Stimulated activated CD8-positive, alpha-beta memory T cell treated with anti-CD3 and anti-CD28 coated beads, Interleukin-12 subunit alpha, Interleukin-12 subunit beta, amount 100 ng/mL, for 1 hour (primary cell): Measurements from ENCODE around the gene HSPB1.
"Not testable (repeated sequence)": the region's sequence is repeated elsewhere in the genome, so short reads cannot be mapped to it uniquely, and the experiment has no call there.

Experiments used
- DNase-seq: peaks from one replicate; pipeline ENCODE4 v3.0.0-alpha.2; 2020; ENCODE audit warnings: low read depth

HSPB1 gene

DNA sequence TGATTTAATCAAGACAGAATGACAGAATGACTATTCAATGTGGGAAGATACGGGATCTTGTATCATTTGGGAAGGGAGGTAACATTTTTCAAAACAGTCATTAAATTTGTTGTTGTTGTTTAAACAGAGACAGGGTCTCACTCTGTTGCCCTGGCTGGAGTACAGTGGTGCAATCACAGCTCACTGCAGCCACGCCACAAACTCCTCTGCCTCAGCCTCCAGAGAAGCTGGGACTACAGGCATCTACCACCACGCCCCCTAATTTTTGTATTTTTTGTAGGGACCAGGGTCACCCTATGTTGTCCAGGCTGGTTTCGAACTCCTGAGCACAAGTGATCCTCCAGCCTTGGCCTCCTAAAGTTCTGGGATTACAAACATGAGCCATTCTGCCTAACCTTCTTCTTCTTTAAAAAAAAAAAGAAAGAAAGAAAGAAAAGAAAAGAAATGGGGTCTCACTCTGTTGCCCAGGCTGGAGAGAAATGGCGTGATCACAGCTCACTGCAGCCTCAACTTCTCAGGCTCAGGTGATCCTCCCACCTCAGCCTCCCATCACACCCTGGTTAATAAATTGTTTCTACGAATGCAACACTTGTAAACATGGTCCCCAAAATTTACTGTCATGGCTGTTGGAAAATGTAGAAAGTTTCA, 32.0 kb downstream of the HSPB1 start:
- no peak for DNase-seq

DNA sequence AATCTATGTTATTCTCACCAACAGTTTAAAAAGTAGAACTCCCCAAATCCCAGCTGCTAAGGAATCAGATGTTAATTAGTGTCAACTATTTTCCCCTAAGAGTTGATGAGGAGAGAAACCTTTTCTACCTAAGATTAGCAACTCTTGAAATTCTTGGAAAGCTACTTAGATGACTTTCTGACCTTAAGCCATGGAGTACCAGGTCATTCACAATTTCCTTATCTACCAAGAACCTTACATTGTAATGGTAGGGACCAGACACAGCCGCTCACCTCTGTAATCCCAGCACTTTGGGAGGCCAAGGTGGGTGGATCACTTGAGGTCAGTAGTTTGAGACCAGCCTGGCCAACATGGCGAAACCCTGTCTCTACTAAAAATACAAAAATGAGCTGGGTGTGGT, 32.9 kb downstream of the HSPB1 start:
- not testable (repeated sequence) for DNase-seq

DNA sequence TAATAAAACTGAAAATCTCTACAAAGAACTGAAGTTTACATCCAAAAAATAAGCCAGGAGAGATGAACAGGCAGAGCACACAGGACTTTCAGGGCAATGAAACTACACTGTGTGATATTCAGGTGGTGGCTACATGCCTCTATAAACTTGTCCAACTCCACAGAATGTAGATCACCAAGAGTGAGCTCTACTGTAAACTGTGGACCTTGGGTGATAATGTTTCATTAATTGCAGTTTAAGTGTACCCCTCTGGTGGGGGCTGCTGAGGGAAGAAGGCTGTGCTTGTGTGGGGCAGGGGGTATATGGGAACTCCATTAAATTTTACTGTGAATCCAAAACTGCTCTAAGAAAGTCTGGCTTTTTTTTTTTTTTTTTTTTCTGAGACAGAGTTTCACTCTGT, 33.6 kb downstream of the HSPB1 start:
- DNase-seq: no peak

DNA sequence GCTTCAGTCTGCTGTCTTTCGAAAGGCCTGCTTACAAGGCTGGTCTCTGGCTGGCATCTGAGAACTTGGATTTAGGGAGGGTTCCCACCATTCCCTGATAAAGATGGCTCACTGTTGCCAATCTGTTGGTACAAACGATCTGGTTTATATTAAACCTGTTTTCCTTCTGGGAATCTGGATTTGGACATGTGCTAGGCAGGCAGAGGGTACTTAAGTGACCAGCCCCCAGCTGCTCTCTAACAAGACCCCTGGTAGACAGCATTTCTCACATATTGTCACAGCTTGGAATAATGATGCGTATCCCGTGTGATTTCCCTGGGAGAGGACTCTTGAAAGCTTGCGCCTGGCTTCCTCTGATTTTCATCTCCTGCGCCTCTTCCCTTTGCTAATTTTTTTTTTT, 34.7 kb downstream of the HSPB1 start:
- no peak for DNase-seq

DNA sequence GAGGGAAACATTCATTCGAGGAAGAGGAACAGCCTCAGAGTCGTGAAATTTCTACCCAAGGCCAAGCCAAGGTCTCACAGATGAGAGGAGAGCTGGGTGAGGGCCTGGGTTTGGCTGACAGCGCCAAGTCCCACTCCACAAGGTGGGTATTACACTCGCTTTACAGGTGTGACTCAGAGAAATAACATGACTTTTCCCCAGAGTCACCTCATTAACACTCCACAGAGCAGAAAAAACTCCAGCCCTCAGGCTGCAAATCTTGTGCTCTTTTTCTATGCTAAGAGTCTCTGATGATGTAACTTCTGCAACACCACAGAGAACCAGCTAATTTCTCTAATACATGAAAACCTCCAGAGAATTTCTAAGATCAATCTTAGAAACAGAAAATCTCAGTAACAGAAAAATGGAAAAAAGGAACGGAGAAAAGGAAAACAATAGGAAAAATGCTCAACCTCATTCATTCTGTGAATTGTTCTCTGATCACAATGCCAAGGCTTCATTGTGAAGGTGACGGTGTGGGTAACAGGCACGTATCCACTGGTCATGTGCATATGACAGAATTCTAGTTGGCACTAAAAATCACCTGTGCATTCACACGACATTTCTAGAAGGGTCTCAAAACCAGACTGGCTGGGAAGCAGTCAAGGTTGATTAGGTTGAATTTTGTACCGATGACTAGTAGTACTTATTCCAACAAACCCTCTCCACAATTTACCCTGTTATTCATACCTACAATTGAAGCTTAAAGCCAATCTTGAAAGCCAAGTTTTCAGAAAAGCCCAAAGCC, 36.0 kb downstream of the HSPB1 start:
- no peak for DNase-seq

DNA sequence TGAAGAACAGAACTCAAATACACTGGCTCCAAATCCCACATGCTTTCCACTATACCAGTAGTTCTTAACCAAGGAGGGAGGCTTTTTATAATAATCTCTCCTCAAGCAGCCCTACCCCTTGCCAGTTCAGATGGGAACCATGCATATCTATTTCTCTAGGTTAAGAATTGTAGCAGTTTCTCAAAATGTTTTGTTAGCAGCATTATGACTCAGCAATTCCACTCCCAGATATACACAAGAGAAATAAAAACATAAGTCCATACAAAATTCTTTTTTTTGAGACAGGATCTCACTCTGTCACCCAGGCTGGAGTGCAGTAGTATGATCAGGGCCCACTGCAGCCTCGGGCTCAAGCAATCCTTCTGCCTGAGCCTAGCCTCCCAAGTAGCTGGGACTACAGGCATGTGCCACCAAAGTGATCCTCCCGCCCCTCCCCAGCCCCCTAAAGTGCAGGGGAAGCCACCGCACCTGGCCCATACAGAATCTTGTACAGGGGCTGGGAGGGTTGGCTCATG, 38.2 kb downstream of the HSPB1 start:
- DNase-seq: no peak

DNA sequence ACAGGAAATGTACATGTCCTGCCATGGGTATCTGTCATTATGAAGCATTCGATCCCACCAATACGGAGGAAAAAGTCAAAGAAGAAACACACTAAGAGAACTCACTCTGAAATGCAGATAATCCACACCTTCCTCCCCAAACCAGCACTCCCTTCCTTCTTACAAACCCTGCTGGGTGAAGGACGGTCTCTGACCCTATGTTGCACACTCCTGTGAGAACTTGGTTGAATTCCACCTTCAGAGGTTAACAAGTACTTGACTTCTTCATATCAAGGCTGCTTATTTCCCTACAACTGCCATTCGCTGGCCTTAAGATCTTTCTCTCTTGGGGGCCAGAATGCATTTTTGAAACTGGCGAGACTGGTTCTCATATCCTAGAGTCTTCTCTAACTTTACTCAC, 39.7 kb downstream of the HSPB1 start:
- no peak for DNase-seq

DNA sequence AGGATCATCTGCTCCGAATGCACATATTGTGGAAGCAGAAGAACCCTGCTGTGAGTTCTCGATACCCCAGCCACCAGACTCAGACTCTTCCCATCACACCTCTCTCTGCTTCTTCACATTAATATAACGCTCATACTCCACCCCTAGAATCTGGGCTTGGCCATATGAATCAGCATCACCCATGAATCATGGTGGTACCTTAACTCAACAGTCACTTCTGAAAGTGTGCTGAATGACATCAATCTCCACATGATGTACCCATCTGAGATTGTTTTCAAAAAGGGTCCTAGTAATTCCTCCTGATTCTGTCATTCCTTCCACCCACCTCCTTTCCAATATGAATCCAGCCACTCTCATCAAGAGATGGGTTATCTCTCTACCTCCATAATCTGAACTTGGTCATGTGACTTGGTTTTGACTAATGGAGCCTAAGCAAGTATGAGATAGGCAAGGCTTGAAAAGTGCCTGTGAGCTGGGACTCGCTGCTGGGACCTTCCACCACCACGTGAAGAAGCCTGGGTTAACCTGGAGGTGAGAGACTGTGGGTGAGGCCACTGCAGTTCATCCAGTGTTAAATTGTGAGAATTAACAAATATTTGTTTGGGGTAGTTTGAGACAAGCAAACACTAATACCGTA, 40.9 kb downstream of the HSPB1 start:
- DNase-seq: no peak

DNA sequence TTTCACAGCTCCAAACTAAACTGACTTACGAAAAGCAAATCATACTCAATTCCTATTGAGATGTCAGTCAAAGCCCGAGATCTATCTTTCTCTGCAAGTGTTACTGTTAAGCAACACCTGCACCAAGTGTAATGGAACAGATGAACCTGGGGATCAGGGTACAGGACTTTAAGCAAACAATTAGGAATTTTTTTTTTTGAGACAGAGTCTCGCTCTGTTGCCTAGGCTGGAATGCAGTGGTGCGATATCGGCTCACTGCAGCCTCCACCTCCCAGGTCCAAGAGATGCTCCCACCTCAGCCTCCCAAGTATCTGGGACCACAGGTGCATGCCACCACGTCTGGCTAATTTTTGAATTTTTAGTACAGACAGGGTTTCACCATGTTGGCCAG, 41.5 kb downstream of the HSPB1 start:
- DNase-seq: no peak

DNA sequence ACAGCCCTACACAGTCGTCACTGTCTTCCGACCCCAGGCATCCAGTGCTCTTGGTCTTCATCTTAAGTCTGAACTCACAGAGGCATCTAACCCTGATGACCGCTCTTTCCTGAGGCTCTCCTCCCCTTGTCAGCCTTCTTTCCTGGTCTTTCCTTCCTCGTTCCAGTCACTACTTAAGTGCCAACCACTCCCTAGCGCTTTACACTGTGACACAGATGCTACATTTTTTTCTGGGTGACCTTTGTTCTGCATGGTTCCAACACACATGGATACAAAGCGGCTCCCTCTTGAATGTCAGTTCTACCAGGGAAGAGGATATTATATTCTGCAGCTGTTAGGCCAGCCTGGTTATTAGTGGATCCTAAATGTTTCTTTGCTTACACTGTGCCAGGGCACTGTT, 43.6 kb downstream of the HSPB1 start:
- DNase-seq: no peak

DNA sequence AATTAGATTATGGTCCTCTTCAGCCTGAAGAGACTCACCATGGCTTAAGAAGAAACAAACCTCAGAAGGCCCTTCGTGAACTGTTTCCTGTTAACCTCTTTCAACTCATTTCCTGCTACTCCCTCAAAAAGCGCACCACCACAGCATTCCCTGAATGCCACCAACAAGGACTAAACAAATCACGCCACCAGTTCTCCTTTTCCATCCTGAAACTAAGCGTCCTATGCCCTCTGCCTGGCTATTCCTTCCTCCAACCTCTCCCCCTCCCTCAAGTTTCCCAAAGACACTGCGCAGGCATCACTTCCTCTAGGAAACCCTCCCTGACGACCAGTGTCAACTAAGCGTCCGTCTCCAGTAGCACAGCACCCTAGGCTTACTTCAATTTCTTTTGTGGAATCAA, 44.3 kb downstream of the HSPB1 start:
- DNase-seq: no peak

DNA sequence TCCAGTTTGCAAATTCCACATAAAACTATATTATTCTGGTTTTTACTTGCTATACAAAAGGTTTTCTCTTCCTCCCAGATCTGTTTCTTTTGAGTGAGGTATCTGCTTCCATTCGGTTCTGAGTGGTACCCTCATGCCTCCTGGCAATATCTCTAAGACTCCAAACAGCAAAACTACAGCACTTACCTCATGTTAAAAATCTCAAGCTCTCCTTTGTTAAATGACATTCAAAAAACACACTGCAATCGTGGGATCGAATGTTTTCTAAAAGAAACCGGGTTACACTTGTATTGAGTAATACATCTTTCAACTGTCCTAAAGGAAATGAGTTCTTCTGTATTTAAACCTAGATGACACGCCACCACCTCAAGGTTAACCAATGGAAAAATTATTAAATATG, 45.2 kb downstream of the HSPB1 start:
- DNase-seq: no peak

DNA sequence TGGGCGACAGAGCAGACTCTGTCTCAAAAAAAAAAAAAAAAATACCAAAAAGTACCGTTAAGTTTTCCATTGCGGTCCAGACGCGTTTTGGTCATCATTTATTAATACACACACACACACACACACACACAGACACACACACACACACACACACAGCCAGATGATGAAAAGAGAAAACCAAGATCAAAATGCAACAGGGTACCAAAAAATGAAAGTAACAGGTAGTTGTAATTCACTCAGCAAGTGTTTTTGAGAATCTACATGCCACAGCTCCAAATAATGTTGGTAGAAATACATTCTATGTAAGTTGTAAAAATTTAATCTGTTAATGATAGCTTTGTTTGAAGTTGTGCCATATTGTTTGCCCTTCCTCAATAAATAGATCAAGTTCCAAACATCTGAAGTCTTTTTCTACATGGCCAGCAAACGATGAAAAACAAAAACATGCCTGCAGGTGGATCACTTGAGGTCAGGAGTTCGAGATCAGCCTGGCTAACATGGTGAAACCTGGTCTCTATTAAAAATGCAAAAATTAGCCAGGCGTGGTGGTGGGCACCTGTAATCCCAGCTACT, 46.9 kb downstream of the HSPB1 start:
- no peak for DNase-seq

DNA sequence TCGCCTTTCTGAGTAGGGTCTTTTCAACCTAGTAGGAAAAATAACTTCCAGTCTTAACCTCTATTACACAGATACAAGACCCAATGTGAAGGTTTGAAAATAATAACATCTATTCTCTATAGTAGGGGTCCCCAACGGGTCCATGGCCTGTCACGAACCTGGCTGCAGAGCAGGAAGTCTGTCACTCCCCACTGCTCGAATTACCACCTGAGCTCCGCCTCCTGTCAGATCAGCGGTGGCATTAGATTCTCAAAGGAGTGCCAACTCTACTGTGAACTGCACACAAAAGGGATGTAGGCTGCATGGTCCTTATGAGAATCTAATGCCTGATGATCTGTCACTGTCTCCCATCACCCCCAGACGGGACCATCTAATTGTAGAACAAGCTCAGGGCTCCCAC, 48.9 kb downstream of the HSPB1 start:
- no peak for DNase-seq

DNA sequence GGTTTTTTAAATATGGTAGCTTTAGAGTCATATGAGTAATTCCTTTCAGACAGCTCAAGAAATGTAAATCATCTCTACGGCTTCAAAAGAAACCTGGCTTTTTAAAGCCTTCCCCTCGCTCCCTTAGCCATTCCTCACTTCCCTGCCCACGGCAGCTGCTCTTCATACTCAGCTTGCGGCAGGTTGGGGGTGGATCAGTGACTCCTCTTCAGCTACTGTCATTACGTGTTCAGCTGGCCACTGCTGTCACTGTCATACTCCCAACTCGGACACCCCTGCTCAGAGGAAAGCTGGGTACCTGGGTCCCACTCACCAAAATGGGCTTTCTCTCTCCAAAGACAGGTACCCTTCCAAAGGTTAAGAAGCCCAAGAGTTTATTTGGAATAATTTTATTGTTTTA, 49.7 kb downstream of the HSPB1 start:
- no peak for DNase-seq

DNA sequence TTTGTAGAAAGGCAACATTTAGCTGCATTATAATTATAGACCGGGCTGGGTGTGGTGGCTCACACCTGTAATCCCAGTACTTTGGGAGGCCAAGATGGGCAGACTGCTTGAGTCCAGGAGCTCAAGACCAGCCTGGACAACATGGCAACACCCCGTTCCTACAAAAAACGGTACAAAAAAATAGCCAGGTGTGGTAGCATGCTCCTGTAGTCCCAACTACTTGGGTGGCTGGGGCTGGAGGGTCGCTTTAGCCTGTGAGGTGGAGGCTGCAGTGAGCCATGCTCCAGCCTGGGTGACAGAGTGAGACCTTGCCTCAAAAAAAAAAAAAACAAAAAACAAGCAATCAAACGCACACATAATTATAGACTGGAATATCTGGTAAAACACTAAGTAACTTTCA, 51.3 kb downstream of the HSPB1 start:
- no peak for DNase-seq
